HCT116 (cell line): ENCODE measurements around the gene HLA-B. TPM values are rescaled to one million over a fixed set of nuclear protein-coding genes. Genes with fewer than 3 reads are reported as not detected.

Experiments
- ATAC-seq: fragments of 200-7000 bp; cut with Tn5 transposase; 2 replicates; pipeline ENCODE4 v1.9.1; 2020; ENCODE audit warnings: mild to moderate bottlenecking, moderate library complexity
- BruUV-seq: library from RNA; stranded (reverse); fragments of 400-500 nt; replicated peaks from 2 replicates; lab custom pipeline; 2021; lab: Mats Ljungman, UMichigan
- CTCF ChIA-PET: fragments of 300-600 bp; sonication (Branson Sonifier 250); formaldehyde crosslinking; loops from one replicate; lab custom pipeline; 2021; ENCODE audit warnings: antibody characterized with exemption; lab: Charles Lee
- POLR2A ChIA-PET: fragments of 300-600, 350-600 bp; sonication (Branson Sonifier 250); formaldehyde crosslinking; loops from one replicate; lab custom pipeline; 2021; ENCODE audit warnings: antibody characterized with exemption; lab: Charles Lee
- RAD21 ChIA-PET, 2 experiments: fragments of 300-600 bp; sonication (Branson Sonifier 250); formaldehyde crosslinking; loops; one replicate each; lab custom pipeline; 2023; ENCODE audit warnings: low total read pairs in 2 of 2; ENCODE audit not compliant: uncharacterized antibody in 2 of 2, unreplicated experiment in 2 of 2, low non-redundant PET in 1 of 2; lab: Charles Lee
- DNase-seq: peaks from one replicate; pipeline ENCODE4 v3.0.0-alpha.2; 2010; ENCODE audit warnings: low read depth, low spot score
- H2AFZ ChIP-seq: fragments of 200-600 bp; shearing (Covaris generic), sonication (generic); 2 replicates; pipeline ENCODE4 v1.6.1; 2017; ENCODE audit warnings: low read depth, mixed run types, mixed read lengths, antibody characterized with exemption, low read length; ENCODE audit not compliant: poor library complexity, severe bottlenecking
- H3K27ac ChIP-seq: 2 replicates; pipeline ENCODE4 v1.5.1; 2012; ENCODE audit warnings: low read depth, low read length
- H3K27me3 ChIP-seq: fragments of 200-600 bp; sonication (generic); 2 replicates; pipeline ENCODE4 v1.6.1; 2016; ENCODE audit warnings: mixed run types, low read length, mixed read lengths; ENCODE audit not compliant: insufficient read depth
- H3K36me3 ChIP-seq, 2 experiments: fragments of 200-500 bp in 1 of 2; fragments of 200-600 bp in 1 of 2; sonication (Bioruptor generic) in 1 of 2; sonication (generic) in 1 of 2; 2 replicates each; pipeline versions ENCODE4 v1.5.1 to v1.6.1; 2014 to 2016; ENCODE audit warnings: low read length in 2 of 2, inconsistent platforms in 1 of 2, mixed read lengths in 1 of 2, mixed run types in 1 of 2; ENCODE audit not compliant: insufficient read depth in 2 of 2, control insufficient read depth in 1 of 2
- H3K4me1 ChIP-seq, 2 experiments: fragments of 200-600 bp in 1 of 2; sonication (generic) in 1 of 2; 2 replicates each; pipeline versions ENCODE4 v1.5.1 to v1.6.1; 2012 to 2017; ENCODE audit warnings: low read length in 2 of 2, inconsistent platforms in 1 of 2, mild to moderate bottlenecking in 1 of 2, mixed read lengths in 1 of 2, mixed run types in 1 of 2, moderate library complexity in 1 of 2; ENCODE audit not compliant: insufficient read depth in 2 of 2, control insufficient read depth in 1 of 2
- H3K4me2 ChIP-seq: fragments of 200-600 bp; sonication (generic); 2 replicates; pipeline ENCODE4 v1.6.1; 2017; ENCODE audit warnings: mixed run types, low read length, mixed read lengths
- H3K4me3 ChIP-seq, 2 experiments: fragments of 200-600 bp in 1 of 2; sonication (generic) in 1 of 2; replicated peaks in 1 of 2; 2 replicates each; pipeline ENCODE4 v1.5.1; 2011 to 2016; ENCODE audit warnings: low read length in 2 of 2, control low read depth in 1 of 2, low read depth in 1 of 2, mild to moderate bottlenecking in 1 of 2, mixed read lengths in 1 of 2, mixed run types in 1 of 2
- H3K79me2 ChIP-seq: fragments of 200-600 bp; sonication (generic); 2 replicates; pipeline ENCODE4 v1.6.1; 2017; ENCODE audit warnings: mild to moderate bottlenecking, mixed run types, low read length, moderate library complexity, mixed read lengths; ENCODE audit not compliant: insufficient read depth
- H3K9ac ChIP-seq: fragments of 200-600 bp; sonication (generic); 2 replicates; pipeline ENCODE4 v1.6.1; 2016; ENCODE audit warnings: low read length, mixed read lengths
- H3K9me2 ChIP-seq: fragments of 200-600 bp; sonication (generic), shearing (Covaris generic); 2 replicates; pipeline ENCODE4 v1.6.1; 2017; ENCODE audit warnings: mixed run types, mild to moderate bottlenecking, moderate library complexity; ENCODE audit not compliant: insufficient read depth
- H3K9me3 ChIP-seq, 2 experiments: fragments of 200-500 bp in 1 of 2; fragments of 200-600 bp in 1 of 2; sonication (Bioruptor generic) in 1 of 2; sonication (generic) in 1 of 2; 2 replicates each; pipeline ENCODE4 v1.6.1; 2014 to 2017; ENCODE audit warnings: low read length in 2 of 2, mixed read lengths in 2 of 2, inconsistent platforms in 1 of 2, low read depth in 1 of 2, mild to moderate bottlenecking in 1 of 2, mixed run types in 1 of 2, moderate library complexity in 1 of 2; ENCODE audit not compliant: control insufficient read depth in 1 of 2, insufficient read depth in 1 of 2
- H4K20me1 ChIP-seq: fragments of 200-600 bp; sonication (generic), shearing (Covaris generic); 2 replicates; pipeline ENCODE4 v1.6.1; 2017; ENCODE audit warnings: mixed run types, mild to moderate bottlenecking, moderate library complexity; ENCODE audit not compliant: insufficient read depth
- ATF3 ChIP-seq: IDR thresholded peaks from 2 replicates; pipeline ENCODE4 v1.6.1; 2012
- CEBPB ChIP-seq: IDR thresholded peaks from 2 replicates; pipeline ENCODE4 v1.6.1; 2012; ENCODE audit warnings: low read depth
- EGR1 ChIP-seq: IDR thresholded peaks from 2 replicates; pipeline ENCODE4 v1.6.1; 2012; ENCODE audit warnings: low read depth
- ELF1 ChIP-seq: IDR thresholded peaks from 2 replicates; pipeline ENCODE4 v1.6.1; 2012; ENCODE audit warnings: low read depth, borderline replicate concordance
- EZH2 ChIP-seq: fragments of 200-600 bp; sonication (generic); IDR thresholded peaks from 2 replicates; pipeline ENCODE4 v1.6.1; 2017; ENCODE audit warnings: antibody characterized with exemption, mixed run types
- FOSL1 ChIP-seq: IDR thresholded peaks from 2 replicates; pipeline ENCODE4 v1.6.1; 2012; ENCODE audit warnings: low read depth
- POLR2AphosphoS5 ChIP-seq: IDR thresholded peaks from 2 replicates; pipeline ENCODE4 v1.6.1; 2011; ENCODE audit warnings: mild to moderate bottlenecking, low read depth, low read length, moderate library complexity
- REST ChIP-seq: IDR thresholded peaks from 2 replicates; pipeline ENCODE4 v1.6.1; 2012; ENCODE audit warnings: low read depth
- SIN3A ChIP-seq: IDR thresholded peaks from 2 replicates; pipeline ENCODE4 v1.6.1; 2012; ENCODE audit warnings: low read depth
- SRF ChIP-seq: IDR thresholded peaks from 2 replicates; pipeline ENCODE4 v1.6.1; 2012; ENCODE audit warnings: low read depth
- ZNF274 ChIP-seq: fragments of 200-500 bp; sonication (Bioruptor generic); IDR thresholded peaks from 2 replicates; pipeline ENCODE4 v1.6.1; 2014; ENCODE audit warnings: mild to moderate bottlenecking, low read depth, low read length, inconsistent platforms
- intact Hi-C: fragments of 100-400 bp; cut with micrococcal nuclease; formaldehyde crosslinking; loops from 2 replicates; pipeline ENCODE4 v1.10.0; 2022
- total RNA-seq: library from RNA; stranded (reverse); gene quantifications from one replicate; pipeline ENCODE4 v1.2.1, GENCODE V29; 2021; ENCODE audit not compliant: unreplicated experiment

Gene HLA-B
- total RNA-seq, 1 experiment from 2014 or later, result 381 TPM

GRCh38 chr6:31378062-31378720 is 21.2 kb upstream of the HLA-B start:
- ChIA-PET CTCF (interaction anchor here (1.0 to 3.4 kb wide), 2 partner anchors 11 to 12 kb away, joined by 4 to 16 read pairs; no protein-coding TSS in a partner anchor), RAD21 (no interaction called here), POLR2A (no interaction called here)
- H2AFZ ChIP-seq, result no peak overlapping the region
- no peak for DNase-seq
- TF ChIP-seq ATF3 (no peak), ELF1 (no peak), SIN3A (no peak), SRF (no peak), FOSL1 (no peak), POLR2AphosphoS5 (no peak), ZNF274 (no peak), CEBPB (no peak), EGR1 (no peak), REST (no peak), EZH2 (no peak)
- H3K4me1 ChIP-seq, result no peaks in the 10 kb centered on the region
- H3K9ac ChIP-seq, result no peak overlapping the region
- H3K79me2 ChIP-seq, result no peaks in the 10 kb centered on the region
- BruUV-seq, result no TSS peak
- H3K36me3 ChIP-seq, result no peaks in the 10 kb centered on the region
- no peak overlapping the region for H3K4me2 ChIP-seq
- ATAC-seq, result no peak
- H3K9me2 ChIP-seq, result no peaks in the 10 kb centered on the region
- H3K27me3 ChIP-seq, result peaks cover 3% of the 10 kb centered on the region; the same call in 1 of the 2 replicates
- no peaks in the 10 kb centered on the region for H4K20me1 ChIP-seq
- H3K4me3 ChIP-seq, result no peak overlapping the region
- no peak overlapping the region for H3K27ac ChIP-seq
- intact Hi-C loops, result no loop called here
- no peaks in the 10 kb centered on the region for H3K9me3 ChIP-seq
